Hypothalamus (tissue), 51 donors: ENCODE results near the gene CTSD.

ENCODE experiments used
- DNase-seq, 51 donors: peaks; one replicate each; lab custom pipeline; 2025; lab: John Stamatoyannopoulos, UW

The CTSD gene

GRCh38 chr11:1782831-1783724, 19.4 kb upstream of the CTSD start:
- DNase-seq: no peak

GRCh38 chr11:1782031-1782590, 18.4 kb upstream of the CTSD start:
- DNase-seq: no peak

- no peak for DNase-seq
Observed at GRCh38 chr11:1781593-1781975, 17.9 kb upstream of the CTSD start.

GRCh38 chr11:1780700-1781592, 17.2 kb upstream of the CTSD start:
- DNase-seq: no peak

GRCh38 chr11:1779806-1780699, 16.3 kb upstream of the CTSD start:
- no peak for DNase-seq

GRCh38 chr11:1779034-1779805, 15.5 kb upstream of the CTSD start:
- DNase-seq: no peak

- DNase-seq: no peak
Observed at GRCh38 chr11:1778141-1778911, 14.6 kb upstream of the CTSD start.

- DNase-seq: no peak
Observed at GRCh38 chr11:1777737-1778136, 14.0 kb upstream of the CTSD start.

GRCh38 chr11:1776944-1777715, 13.4 kb upstream of the CTSD start:
- no peak for DNase-seq

GRCh38 chr11:1776331-1776851, 12.7 kb upstream of the CTSD start:
- no peak for DNase-seq

- DNase-seq: no peak
Observed at GRCh38 chr11:1774886-1775285, 11.2 kb upstream of the CTSD start.

GRCh38 chr11:1773994-1774550, 10.3 kb upstream of the CTSD start:
- DNase-seq: no peak

GRCh38 chr11:1773131-1773993, 9.6 kb upstream of the CTSD start:
- DNase-seq: no peak

- peak in 8 of 51 donors; percentile 32 to 62 (median 50) for DNase-seq
Observed at GRCh38 chr11:1772270-1773130, 8.8 kb upstream of the CTSD start.

GRCh38 chr11:1771700-1772099, 8.0 kb upstream of the CTSD start:
- peak in 1 of 51 donors; percentile 45 for DNase-seq
